Endothelial cell of umbilical vein (primary cell): Measurements from ENCODE around the gene KDM4B. TPM values are rescaled to one million over a fixed set of nuclear protein-coding genes. Genes with fewer than 3 reads are reported as not detected.

Experiments
- BruUV-seq: library from RNA; stranded (reverse); fragments of 400-500 nt; replicated peaks from 2 replicates; lab custom pipeline; 2021; lab: Mats Ljungman, UMichigan
- CTCF ChIA-PET: fragments of 300-600, 350-600 bp; sonication (Branson Sonifier 250); formaldehyde crosslinking; loops from one replicate; lab custom pipeline; 2021; ENCODE audit warnings: antibody characterized with exemption, inconsistent platforms; lab: Charles Lee
- POLR2A ChIA-PET: fragments of 300-600, 350-600 bp; sonication (Branson Sonifier 250); formaldehyde crosslinking; loops from one replicate; lab custom pipeline; 2021; ENCODE audit warnings: antibody characterized with exemption, inconsistent platforms; lab: Charles Lee
- DNase-seq: peaks from one replicate; pipeline ENCODE4 v3.0.0-alpha.2; 2011; ENCODE audit warnings: low read depth, low spot score
- FAIRE-seq: peaks from 2 replicates; lab custom pipeline; 2011; peaks lifted over from hg19 to GRCh38; lab: Jason Lieb, UNC
- H2AFZ ChIP-seq: 2 replicates; pipeline ENCODE4 v1.6.0; 2012; ENCODE audit warnings: low read depth, low read length, control low read depth, inconsistent platforms
- H3K27ac ChIP-seq: 2 replicates; pipeline ENCODE4 v1.5.1; 2011; ENCODE audit warnings: low read depth, mild to moderate bottlenecking, control low read depth, low read length, moderate library complexity; ENCODE audit not compliant: insufficient read depth
- H3K27me3 ChIP-seq, 2 experiments: 2 replicates each; pipeline versions ENCODE4 v1.6.0 to v1.6.1; 2011; ENCODE audit warnings: low read length in 2 of 2, mixed read lengths in 1 of 2; ENCODE audit not compliant: control insufficient read depth in 2 of 2, insufficient read depth in 2 of 2
- H3K36me3 ChIP-seq, 2 experiments: 2 replicates in 1 of 2; 3 replicates in 1 of 2; pipeline ENCODE4 v1.5.1; 2011; ENCODE audit warnings: low read length in 2 of 2, mild to moderate bottlenecking in 1 of 2, moderate library complexity in 1 of 2; ENCODE audit not compliant: control insufficient read depth in 2 of 2, insufficient read depth in 2 of 2; ENCODE audit errors: extremely low read depth in 1 of 2
- H3K4me1 ChIP-seq: 3 replicates; pipeline ENCODE4 v1.5.1; 2011; ENCODE audit warnings: mild to moderate bottlenecking, low read length; ENCODE audit not compliant: control insufficient read depth, insufficient read depth; ENCODE audit errors: extremely low read depth
- H3K4me2 ChIP-seq: 2 replicates; pipeline ENCODE4 v1.6.1; 2011; ENCODE audit warnings: low read length, control low read depth, mixed read lengths; ENCODE audit not compliant: insufficient read depth
- H3K4me3 ChIP-seq, 3 experiments: fragments of 200-600 bp in 1 of 3; sonication (generic), shearing (Covaris generic) in 1 of 3; replicated peaks in 1 of 3; 2 replicates each; pipeline ENCODE4 v1.5.1; 2011 to 2016; ENCODE audit warnings: control low read depth in 3 of 3, low read length in 3 of 3, mild to moderate bottlenecking in 2 of 3, inconsistent platforms in 1 of 3, low read depth in 1 of 3, moderate library complexity in 1 of 3; ENCODE audit not compliant: insufficient read depth in 1 of 3
- H3K79me2 ChIP-seq: 2 replicates; pipeline ENCODE4 v1.6.0; 2012; ENCODE audit warnings: low read length, inconsistent platforms; ENCODE audit not compliant: control insufficient read depth, insufficient read depth
- H3K9ac ChIP-seq: replicated peaks from 2 replicates; pipeline ENCODE3; 2011; ENCODE audit warnings: low read length, control low read depth; ENCODE audit not compliant: insufficient read depth; ENCODE audit errors: extremely low read depth
- H3K9me1 ChIP-seq: replicated peaks from 3 replicates; pipeline ENCODE4 v1.6.0; 2011; ENCODE audit warnings: mild to moderate bottlenecking, low read length; ENCODE audit not compliant: control insufficient read depth, insufficient read depth; ENCODE audit errors: extremely low read depth
- H3K9me3 ChIP-seq: replicated peaks from 2 replicates; pipeline ENCODE4 v1.5.1; 2012; ENCODE audit warnings: low read length, inconsistent platforms; ENCODE audit not compliant: control insufficient read depth, insufficient read depth
- H4K20me1 ChIP-seq: replicated peaks from 2 replicates; pipeline ENCODE3; 2011; ENCODE audit warnings: mild to moderate bottlenecking, low read length; ENCODE audit not compliant: control insufficient read depth, insufficient read depth; ENCODE audit errors: extremely low read depth
- CTCF ChIP-seq, 2 donors: IDR thresholded peaks; 1 replicate in 1 of 2; 2 replicates in 1 of 2; pipeline ENCODE4 v1.5.1; 2011; ENCODE audit warnings: low read length in 2 of 2, mild to moderate bottlenecking in 2 of 2, moderate library complexity in 2 of 2, control low read depth in 1 of 2, inconsistent platforms in 1 of 2, low read depth in 1 of 2; ENCODE audit not compliant: insufficient read depth in 1 of 2; ENCODE audit errors: extremely low read depth in 1 of 2
- EZH2 ChIP-seq: IDR thresholded peaks from 2 replicates; pipeline ENCODE4 v1.6.1; 2012; ENCODE audit warnings: borderline replicate concordance, low read depth, mild to moderate bottlenecking, moderate library complexity, low read length, inconsistent platforms; ENCODE audit not compliant: severe bottlenecking
- FOS ChIP-seq: IDR thresholded peaks from 2 replicates; pipeline ENCODE4 v1.6.1; 2011; ENCODE audit warnings: mild to moderate bottlenecking, low read length, moderate library complexity, borderline replicate concordance; ENCODE audit not compliant: insufficient read depth
- GATA2 ChIP-seq: IDR thresholded peaks from 2 replicates; pipeline ENCODE4 v1.7.0; 2011; ENCODE audit warnings: low read depth, mild to moderate bottlenecking, moderate library complexity, mixed read lengths, low read length; ENCODE audit not compliant: insufficient read length, insufficient read depth
- JUN ChIP-seq: IDR thresholded peaks from 2 replicates; pipeline ENCODE4 v1.6.1; 2011; ENCODE audit warnings: borderline replicate concordance, low read depth; ENCODE audit not compliant: insufficient read length, insufficient read depth
- MYC ChIP-seq: IDR thresholded peaks from one replicate; pipeline ENCODE4 v1.6.1; 2011; ENCODE audit warnings: mild to moderate bottlenecking, low read depth, low read length
- POLR2A ChIP-seq: IDR thresholded peaks from 2 replicates; pipeline ENCODE4 v1.6.1; 2012; ENCODE audit warnings: low read depth, mild to moderate bottlenecking, control low read depth, low read length
- POLR2AphosphoS5 ChIP-seq: IDR thresholded peaks from 2 replicates; pipeline ENCODE4 v1.6.1; 2012; ENCODE audit warnings: low read depth, mild to moderate bottlenecking, control low read depth, low read length, moderate library complexity; ENCODE audit not compliant: insufficient read depth
- dilution Hi-C: fragments of 300-500 bp; cut with MboI; formaldehyde crosslinking; loops from one replicate; pipeline ENCODE4 v1.15.0; 2019; ENCODE audit warnings: low sequenced_read_pairs; ENCODE audit not compliant: extremely low pct_ligation_motif_present
- intact Hi-C: fragments of 100-400 bp; cut with micrococcal nuclease; formaldehyde crosslinking; loops from one replicate; pipeline ENCODE4 v1.10.0; 2022
- polyA plus RNA-seq, 4 experiments: library from polyadenylated mRNA; depleted of rRNA in 3 of 4; stranded (reverse) in 3 of 4; unstranded in 1 of 4; fragments of >200 nt; gene quantifications; 2 replicates each; pipeline versions ENCODE4 v1.2.1 to v1.2.3, GENCODE V29; 2011 to 2012; ENCODE audit warnings: missing spikeins in 1 of 4
- total RNA-seq: library from RNA; stranded (reverse); gene quantifications from 2 replicates; pipeline ENCODE4 v1.2.3, GENCODE V29; 2021
- TF ChIP-seq, protein P1 (sequence below): IDR thresholded peaks from 2 replicates; pipeline ENCODE4 v1.6.1; 2011; ENCODE audit not compliant: insufficient read depth, insufficient read length

KDM4B gene
- total and polyA plus RNA-seq, 2 donors (not counting 3 experiments of a cell fraction or from before 2014, with no cell fraction given): 12.4 to 37.2 TPM

DNA sequence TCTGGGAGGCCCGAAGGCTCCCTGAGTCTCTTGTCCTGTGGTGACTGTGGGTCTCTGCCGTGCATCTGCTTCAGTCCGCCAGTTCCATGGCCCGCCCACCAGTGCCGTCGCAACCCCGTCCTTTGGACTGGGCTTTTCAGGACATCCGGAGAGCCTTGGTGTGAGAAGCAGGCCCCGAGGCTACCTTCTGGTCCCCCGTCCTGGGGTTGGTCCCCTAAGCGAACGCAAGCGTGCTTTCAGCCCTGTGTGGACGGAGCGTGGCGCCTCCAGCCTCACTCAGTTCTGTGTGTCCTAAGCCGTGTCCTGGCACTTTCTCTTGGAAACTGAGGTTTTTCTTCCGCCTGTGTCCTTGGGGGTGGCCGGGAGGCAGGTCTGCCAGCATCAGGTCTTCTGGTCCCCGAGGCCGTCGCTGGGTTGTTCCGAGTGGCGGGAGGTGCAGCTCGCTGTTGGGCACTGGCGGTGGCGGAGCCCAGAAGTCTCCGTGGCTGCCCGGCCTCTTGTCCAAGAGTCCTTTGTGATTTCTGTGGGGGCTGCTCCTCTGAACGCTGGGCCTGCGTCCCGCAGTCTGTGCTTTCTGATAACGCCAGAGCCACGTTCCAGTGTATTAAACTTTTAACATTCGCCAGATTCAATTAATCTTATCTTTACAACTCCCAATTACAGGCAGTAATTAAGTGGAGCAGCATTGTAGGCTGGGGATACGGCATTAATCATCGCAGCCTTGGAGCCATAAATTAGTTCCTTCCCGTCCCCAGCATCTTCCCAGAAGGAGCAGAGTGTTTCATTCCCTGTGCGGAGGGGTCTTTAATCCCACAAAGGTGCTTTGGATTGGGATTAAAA, 99.5 kb downstream of the KDM4B start:
- no peaks in the 10 kb centered on the region for H3K4me1 ChIP-seq
- no peak for DNase-seq
- BruUV-seq: no TSS peak
- dilution Hi-C loops (no loop called here), intact Hi-C loops (no loop called here)
- H2AFZ ChIP-seq: no peak overlapping the region
- H3K9me3 ChIP-seq: no peaks in the 10 kb centered on the region
- CTCF ChIA-PET: interaction anchor here (1.2 kb wide), 1 partner anchor 20 kb away, joined by 4 read pairs; no protein-coding TSS in a partner anchor
- no peaks in the 10 kb centered on the region for H4K20me1 ChIP-seq
- no peak overlapping the region for H3K4me3 ChIP-seq
- no peak overlapping the region for H3K4me2 ChIP-seq
- no peak overlapping the region for H3K9ac ChIP-seq
- H3K36me3 ChIP-seq: peaks cover 0 to 7% of the 10 kb centered on the region in 2 experiments
- no peaks in the 10 kb centered on the region for H3K79me2 ChIP-seq
- TF ChIP-seq POLR2A: no peak
- TF ChIP-seq MYC: no peak
- no peak for TF ChIP-seq JUN
- TF ChIP-seq, protein P1, sequence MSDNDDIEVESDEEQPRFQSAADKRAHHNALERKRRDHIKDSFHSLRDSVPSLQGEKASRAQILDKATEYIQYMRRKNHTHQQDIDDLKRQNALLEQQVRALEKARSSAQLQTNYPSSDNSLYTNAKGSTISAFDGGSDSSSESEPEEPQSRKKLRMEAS: no peak
- no peak for TF ChIP-seq GATA2
- no peak for TF ChIP-seq EZH2
- no peak for TF ChIP-seq POLR2AphosphoS5
- no peak for TF ChIP-seq FOS
- no peak for TF ChIP-seq CTCF (IDR thresholded peaks at IDR 0.05; ENCODE audit: extremely low read depth in 1 of 2, insufficient read depth in 1 of 2, low read depth in 1 of 2, low read length in 2 of 2)
- no peaks in the 10 kb centered on the region for H3K27me3 ChIP-seq
- no peaks in the 10 kb centered on the region for H3K9me1 ChIP-seq
- POLR2A ChIA-PET: no interaction called here
- no peak overlapping the region for H3K27ac ChIP-seq
- no peak for FAIRE-seq
